Measurements from ENCODE around the gene TMCO4.

- TF ChIP-seq CTCF (conservative IDR thresholded peaks at IDR 0.05; ENCODE audit: low read depth, low read length) (no peak), EZH2 (IDR thresholded peaks at IDR 0.05; ENCODE audit: borderline replicate concordance, low read depth, low read length, poor library complexity, severe bottlenecking) (no peak)
Measured at GRCh38 chr1:19647643-19648042, 152.1 kb downstream of the TMCO4 start.

All from A673 (cell line).